Left lobe of liver (tissue), 2 donors: ENCODE measurements around the gene PTGIS. TPM values are rescaled to one million over a fixed set of nuclear protein-coding genes. Genes with fewer than 3 reads are reported as not detected.

ENCODE experiments used
- ATAC-seq: fragments of 200-7000 bp; cut with Tn5 transposase; one replicate; pipeline ENCODE4 v1.9.1; 2020; ENCODE audit warnings: mild to moderate bottlenecking, moderate library complexity
- DNase-seq: peaks from one replicate; pipeline ENCODE4 v3.0.0-alpha.2; 2020; ENCODE audit warnings: low spot score
- total RNA-seq: library from RNA; stranded (reverse); gene quantifications from one replicate; pipeline ENCODE4 v1.2.1, GENCODE V29; 2021
- donor health status: DM: no; HTN: no; CAD: no; lungs with moderate emphysema.
- donor health status: DM: no; HTN: yes; CAD: no.

PTGIS gene
- total RNA-seq, 1 donor from 2014 or later, result 20.3 TPM

- DNase-seq, result no peak
- no peak for ATAC-seq
These were observed 92.0 kb downstream of the PTGIS start for GRCh38 chr20:49476016-49476355.

DNA sequence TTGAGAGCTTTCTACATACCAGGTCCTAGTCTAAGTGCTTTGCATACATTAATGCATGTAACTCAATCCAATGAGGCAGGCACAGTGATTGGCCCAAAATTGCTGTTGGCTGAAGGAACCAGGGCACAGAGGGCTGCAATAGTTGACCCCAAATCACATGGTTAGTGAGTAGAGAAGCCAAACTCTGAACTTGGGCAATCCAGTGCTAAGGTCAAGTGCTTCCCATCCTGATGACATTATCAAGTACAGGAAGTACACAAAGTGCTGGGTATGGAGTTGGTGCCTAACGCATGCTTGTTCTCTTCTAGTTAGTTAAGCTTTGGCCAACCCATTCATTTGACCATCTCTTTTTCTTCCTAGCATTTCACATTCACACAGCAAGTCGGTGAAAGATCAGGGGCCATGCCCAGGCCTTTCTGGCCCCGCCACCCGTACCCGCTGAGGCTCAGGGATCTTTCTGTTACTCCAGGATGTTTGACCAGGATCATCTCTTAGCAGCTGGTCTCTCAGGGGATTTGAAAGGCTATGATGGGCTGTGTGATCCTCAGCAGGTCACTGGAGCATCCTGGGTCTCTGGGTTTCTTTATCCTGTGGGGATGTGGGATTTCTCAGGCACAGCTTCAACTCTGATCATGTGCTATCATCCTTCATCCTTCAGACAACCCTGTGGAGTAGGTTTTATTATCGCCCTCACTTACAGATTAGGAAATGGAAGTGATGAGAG, 92.5 kb downstream of the PTGIS start:
- DNase-seq, result peak; percentile 87

DNA sequence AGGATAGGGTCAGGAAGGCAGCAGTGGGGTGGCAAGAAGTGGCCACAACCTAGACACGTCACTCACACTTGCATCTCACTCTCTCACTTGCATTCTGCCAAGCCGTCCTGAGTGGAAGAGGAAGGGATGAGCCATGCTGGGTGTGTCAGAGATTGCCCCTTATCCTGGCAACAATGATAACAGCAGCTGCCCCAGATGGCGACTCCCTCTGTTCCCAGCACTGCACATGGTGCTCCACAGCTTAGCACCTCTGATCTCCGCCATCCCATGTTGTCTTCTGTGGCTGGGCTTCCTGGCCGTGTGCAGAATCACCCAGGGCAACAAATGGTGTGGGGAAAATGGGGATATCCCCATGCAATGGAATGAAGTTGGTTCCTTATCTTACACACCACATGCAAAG, 96.5 kb downstream of the PTGIS start:
- ATAC-seq (no peak), DNase-seq (no peak)

More for the DNA sequence above, 92.5 kb downstream of the PTGIS start:
- ATAC-seq, result peak; percentile 59

DNA sequence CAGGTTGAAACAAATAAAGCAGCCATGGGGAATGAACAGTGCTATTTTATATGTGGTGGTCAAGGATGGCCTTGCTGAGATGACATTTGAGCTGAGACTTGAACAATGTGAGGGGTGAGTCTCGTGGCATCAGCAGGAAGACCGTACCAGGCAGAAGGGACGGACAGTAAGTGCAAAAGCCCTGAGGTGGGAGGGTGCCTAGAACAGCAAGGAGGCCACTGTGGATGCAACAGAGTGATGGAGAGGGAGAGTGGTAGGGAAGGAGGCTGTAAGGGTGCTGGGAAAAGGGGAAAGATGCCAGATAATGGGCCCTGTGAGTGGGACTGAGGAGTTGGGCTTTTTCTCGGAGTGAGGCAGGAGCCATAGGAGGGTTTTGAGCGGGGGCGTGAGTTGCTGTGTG, 97.0 kb downstream of the PTGIS start:
- DNase-seq (no peak), ATAC-seq (no peak)

DNA sequence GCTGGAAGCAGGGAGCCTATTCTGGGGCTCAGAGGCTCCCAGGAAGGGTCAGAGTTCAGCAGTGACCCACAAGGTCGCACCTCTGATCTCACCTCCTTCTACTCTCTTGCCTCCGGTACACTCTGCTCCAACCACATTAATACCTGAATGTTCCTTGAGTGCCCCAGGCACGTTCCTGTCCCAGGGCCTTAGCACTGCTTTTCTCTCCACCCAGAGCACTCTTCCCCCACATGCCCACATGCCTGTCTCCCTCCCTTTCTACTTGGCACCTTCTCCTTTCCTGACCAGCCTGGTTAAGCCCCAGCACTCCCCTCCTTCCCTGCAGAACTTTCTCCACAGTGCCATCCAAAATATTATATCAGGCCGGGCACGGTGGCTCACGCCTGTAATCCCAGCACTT, 98.9 kb downstream of the PTGIS start:
- DNase-seq (no peak), ATAC-seq (no peak)

- ATAC-seq (no peak), DNase-seq (no peak)
These were observed 99.5 kb downstream of the PTGIS start for GRCh38 chr20:49468412-49468811.

- no peak for DNase-seq
These were observed 101.6 kb downstream of the PTGIS start for GRCh38 chr20:49466114-49466912.

GRCh38 chr20:49464556-49464955, 103.4 kb downstream of the PTGIS start:
- ATAC-seq, result no peak
- DNase-seq, result no peak

More at GRCh38 chr20:49466114-49466912, 101.6 kb downstream of the PTGIS start:
- no peak for ATAC-seq

DNA sequence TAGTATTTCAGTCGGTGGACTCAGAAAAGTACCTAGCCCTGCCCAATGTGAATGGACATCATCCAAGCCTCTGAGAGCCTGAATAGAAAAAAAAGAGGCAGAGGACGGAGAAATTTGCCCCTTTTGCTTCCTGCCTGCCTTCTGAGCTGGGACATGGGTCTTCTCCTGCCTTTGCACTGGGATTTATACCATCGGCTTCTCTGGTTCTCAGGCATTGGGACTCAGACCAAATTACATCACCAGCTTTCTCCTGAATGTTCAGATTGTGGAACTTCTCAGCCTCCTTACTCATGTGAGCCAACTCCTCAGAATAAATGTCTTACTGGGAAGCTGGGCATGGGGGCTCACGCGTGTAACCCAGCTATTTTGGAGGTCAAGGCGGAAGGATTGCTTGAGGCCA, 105.3 kb downstream of the PTGIS start:
- DNase-seq (no peak), ATAC-seq (no peak)

DNA sequence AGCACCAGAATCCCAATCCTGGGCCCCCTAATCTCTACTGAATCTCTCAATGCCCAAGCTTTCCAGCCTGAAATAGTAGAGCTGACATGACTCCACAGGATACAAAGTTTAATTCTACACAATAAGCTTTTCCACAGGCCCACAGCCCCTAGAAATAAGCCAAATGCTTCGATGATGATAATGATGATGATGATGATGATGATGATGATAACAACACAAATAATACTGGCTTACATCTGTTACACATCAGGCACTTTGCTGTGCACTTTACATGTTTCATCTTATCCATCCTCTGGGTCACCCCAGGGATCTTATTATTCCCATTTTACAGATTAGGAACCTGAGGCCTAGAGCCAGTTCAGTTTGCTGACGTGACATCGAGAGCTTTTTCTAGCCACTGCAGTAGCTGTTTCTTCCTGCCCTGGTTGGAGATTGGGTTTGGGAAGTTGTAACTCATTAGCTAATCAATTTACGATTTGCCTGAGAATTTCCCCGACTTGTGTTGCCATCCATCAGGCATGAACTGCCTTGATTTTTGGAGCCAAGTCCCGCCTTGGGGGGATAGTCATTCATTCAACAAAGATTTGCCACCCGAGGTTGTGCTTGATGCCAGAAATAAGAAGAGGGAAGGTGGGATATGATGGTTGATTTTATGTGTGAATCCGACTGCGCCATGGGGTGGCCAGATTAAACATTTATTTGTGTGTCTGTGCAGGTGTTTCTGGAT, 105.9 kb downstream of the PTGIS start:
- no peak for ATAC-seq
- no peak for DNase-seq

DNA sequence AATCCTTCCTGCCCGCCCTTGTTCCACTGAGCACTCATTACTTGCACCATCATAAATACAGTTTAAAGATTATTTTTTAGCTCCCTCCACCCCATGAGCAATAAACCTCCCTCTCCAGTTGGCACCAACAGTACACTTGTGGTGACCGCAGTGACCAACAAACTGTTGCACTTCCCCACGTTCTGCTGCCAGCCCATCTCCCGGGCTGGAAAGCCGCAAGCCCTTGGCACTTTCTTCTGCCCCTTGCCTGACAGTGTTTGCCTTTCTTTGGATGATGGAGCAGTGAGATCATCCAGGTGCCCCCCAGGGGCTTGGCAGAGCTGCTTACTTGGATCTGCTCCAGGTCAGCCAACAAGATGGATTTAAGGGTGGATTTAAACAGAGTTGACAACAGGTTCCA, 107.0 kb downstream of the PTGIS start:
- peak; percentile 92 for DNase-seq
- ATAC-seq, result peak; percentile 93

DNA sequence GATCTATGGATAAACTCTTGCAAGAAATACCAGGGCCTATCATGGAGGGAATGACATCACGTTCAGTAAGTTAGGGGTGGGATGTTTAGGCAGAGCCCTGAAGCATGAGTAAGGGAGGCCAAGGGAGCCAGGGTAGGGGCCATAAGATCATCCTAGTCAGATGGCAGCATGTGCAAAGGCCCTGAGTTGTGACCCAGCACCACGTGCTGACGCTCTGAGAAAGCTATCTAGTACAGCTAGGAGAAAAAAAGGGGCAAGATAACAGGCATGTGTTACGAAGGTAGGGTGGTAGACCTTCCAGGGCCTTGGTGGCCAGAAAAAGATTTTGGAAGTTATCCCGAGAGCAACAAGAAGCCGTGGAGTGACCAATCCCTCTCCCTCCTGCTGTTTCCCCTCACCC, 107.8 kb downstream of the PTGIS start:
- DNase-seq, result no peak
- no peak for ATAC-seq

DNA sequence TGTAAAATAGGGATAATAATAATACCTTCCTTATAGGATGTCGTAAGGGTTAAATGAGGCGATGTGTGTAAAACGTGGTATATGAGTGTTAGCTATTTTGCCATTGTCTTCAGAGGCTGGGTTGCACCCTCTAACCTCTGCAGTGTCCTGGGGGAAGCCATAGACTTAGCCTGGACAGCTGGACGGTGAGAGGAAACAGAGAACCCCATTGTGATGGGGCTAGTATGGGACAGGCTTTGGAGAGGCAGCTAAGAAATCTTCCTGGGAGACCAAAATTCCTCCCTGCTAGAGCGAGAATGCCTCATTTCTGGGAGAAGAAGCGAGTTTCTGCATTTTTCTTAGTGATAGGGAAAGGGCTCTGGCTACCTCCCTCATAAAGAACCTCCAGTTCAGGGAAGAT, 108.3 kb downstream of the PTGIS start:
- ATAC-seq, result no peak
- no peak for DNase-seq

GRCh38 chr20:49457444-49457843, 110.5 kb downstream of the PTGIS start:
- DNase-seq (no peak), ATAC-seq (no peak)

DNA sequence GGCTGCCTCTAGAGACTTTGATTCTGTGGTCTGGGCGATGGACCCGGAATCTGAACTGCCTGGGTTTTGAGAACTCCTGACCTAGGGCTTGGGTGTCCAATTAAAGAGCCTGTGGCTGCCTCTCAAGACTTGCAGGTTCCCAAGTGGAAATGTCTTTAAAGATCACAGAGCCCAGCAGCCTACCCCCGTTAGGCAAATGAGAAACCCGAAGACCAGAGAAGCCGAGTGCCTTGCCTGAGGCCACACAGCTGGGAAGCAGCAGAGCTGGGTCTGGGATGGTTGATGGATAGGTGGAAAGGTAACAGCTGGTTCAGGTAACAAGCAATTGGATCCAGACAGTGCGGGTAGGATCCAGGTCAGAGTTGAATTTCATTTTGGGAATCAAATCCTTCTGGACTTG, 111.3 kb downstream of the PTGIS start:
- ATAC-seq (no peak), DNase-seq (no peak)

DNA sequence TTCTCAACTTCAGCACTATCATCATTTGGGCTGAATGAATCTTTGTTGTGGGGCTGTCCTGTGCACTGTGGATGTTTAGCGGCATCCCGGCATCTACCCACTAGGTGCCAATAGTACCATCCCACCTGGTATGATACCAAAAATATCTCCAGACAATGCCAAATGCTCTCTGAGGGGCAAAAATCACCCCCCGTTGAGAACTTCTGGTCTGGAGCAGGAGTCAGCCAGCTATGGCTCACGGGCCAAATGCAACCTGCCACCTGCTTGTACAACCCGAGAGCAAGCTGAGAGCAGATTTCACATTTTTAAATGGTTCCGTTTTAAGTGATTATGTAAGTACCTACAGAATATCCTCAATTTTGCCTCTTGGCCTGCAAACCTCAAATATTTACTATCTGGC, 112.2 kb downstream of the PTGIS start:
- peak; percentile 22 for ATAC-seq
- no peak for DNase-seq

Other genes with a start within 250 kb of the PTGIS start
- gene KCNB1, start 85.5 kb downstream of the PTGIS start, total RNA-seq, result 6.5 TPM
- gene B4GALT5, start 145.7 kb upstream of the PTGIS start, total RNA-seq, result 10.5 TPM
- 8.6 TPM for gene SLC9A8, start 244.7 kb upstream of the PTGIS start, total RNA-seq